HG03571 (cell line): ENCODE measurements around the gene DNAJC7.
"Not testable (repeated sequence)": the region's sequence is repeated elsewhere in the genome, so short reads cannot be mapped to it uniquely, and the experiment has no call there.

Experiments
- ATAC-seq: cut with Tn5 transposase; IDR thresholded peaks from one replicate; pipeline ENCODE4 v1.9.1; 2021; ENCODE audit not compliant: unreplicated experiment

Gene DNAJC7

GRCh38 chr17:41957869-41958439 lies 59.3 kb downstream of the DNAJC7 start:
- no peak for ATAC-seq

DNA sequence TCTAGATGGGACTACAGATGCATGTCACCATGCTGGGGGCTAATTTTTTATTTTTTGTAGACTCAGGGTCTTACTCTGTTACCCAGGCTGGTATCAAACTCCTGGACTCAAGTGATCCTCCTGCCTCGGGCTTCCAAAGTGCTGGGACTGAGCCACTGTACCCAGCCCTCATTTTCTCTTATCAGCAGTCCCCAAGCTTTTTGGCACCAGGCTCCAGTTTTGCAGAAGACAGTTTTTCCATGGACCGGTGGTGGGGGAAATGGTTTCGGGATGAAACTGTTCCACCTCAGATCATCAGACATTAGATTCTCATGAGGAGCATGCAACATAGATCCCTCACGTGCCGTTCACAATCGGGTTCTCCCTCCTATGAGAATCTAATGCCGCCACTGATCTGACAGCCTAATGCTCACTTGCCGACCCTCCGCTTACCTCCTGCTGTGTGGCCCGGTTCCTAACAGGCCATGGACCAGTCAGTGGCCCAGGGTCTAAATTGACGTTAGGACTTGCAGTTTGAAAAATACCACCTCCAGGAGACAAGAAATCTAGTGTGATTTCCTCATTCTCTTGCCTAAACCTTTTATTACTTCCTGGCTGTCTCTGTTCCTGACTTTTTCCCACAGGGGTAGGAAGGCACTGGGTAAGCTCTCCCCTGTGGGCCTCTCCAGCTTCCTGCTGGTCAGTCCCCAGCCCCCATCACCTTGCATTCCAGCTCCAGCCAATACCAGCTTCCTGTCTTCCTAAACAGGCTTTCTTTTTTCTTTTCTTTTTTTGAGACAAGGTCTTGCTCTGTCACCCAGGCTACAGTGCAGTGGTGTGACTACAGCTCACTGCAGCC lies 60.0 kb downstream of the DNAJC7 start:
- no peak for ATAC-seq

- ATAC-seq, result no peak
Measured at GRCh38 chr17:41956522-41956921, 60.7 kb downstream of the DNAJC7 start.

DNA sequence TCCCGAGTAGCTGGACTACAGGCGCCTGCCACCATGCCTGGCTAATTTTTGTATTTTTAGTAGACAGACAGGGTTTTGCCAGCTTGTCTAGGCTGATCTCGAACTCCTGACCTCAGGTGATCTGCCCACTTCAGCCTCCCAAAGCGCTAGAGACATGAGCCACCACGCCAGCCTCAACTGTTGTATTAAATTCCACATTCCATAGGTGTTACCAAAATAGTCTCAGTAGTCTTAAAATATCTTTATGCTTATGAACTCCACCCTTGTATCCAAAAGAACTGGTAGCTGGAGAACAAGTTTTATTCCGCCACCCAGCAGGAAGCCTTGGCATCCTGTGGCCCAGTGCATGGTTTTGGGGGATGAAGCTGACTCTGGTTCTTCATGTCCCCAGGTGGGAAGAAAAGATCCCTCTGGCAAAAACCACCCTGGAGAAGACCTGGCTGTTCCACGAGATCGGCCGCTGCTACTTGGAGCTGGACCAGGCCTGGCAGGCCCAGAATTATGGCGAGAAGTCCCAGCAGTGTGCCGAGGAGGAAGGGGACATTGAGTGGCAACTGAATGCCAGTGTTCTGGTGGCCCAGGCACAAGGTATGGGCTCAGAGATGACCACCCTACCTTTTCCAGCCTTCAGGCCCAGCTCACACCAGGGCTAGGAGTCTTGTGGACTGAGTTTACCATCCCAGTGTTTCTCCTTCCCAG lies 68.3 kb downstream of the DNAJC7 start:
- ATAC-seq, result no peak

DNA sequence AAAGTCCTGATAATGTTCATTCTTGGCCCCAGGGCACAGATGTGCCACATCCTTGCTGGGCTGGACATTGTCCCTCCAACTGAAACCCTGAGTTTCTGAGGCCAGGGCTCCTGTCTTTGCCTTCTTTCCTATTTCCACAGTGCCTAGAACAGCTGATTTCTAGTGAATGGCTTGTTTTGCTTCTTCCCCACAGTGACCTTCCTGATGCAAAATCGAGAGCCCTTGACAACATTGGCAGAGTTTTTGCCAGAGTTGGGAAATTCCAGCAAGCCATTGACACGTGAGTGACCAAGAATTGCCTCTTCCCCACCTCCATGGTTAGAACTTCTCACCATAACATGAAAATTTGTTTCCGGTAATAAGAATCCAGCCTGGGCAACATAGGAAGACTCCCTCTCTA lies 72.3 kb downstream of the DNAJC7 start:
- no peak for ATAC-seq

DNA sequence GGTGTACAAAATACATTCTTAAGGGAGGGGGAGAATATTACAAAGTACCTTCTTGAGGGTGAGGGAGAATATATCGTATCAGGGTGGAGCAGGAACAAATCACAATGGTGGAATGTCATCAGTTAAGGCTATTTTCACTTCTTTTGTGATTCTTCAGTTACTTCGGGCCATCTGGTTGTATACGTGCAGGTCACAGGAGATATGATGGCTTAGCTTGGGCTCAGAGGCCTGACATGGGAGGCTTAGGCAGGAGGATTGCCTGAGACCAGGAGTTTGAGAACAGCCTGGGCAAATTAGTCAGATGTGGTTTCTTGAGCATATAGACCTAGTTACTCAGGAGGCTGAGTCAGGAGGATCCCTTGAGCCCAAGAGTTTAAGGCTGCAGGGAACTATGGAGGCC lies 73.7 kb downstream of the DNAJC7 start:
- no peak for ATAC-seq

DNA sequence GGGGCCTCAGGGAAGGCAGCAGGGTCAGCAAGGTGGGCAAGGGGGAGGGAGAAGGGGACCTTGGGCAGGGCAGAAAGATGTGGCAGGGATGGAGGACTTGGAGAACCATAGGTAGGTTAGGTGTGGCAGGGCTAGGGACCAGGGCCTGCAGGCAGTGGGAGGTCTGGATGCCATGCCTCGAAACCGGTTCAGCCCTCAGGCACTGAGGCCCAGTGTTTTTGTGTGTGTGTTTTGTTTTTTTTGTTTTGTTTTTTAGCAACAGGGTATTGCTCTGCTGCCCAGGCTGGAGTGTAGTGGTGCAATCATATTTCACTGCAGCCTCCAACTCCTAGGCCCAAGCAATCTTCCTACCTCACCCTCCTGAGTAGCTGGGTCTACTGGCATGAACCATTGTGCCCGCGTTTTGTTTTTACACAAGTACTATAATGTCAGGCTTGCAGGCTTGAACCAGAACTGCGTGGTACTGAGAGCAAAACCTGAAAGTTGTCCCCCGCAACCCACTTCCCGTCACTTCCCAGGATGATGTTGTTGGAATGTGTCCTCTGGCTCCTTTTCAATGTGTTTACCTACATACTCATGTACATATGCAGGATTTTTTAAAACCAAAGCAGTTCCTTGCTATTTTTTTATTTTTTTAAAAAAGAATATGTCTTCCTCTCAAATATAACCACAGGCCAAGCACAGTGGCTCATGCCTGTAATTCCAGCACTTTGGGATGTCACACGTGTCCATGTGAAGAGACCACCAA lies 74.4 kb downstream of the DNAJC7 start:
- no peak for ATAC-seq

GRCh38 chr17:41941168-41941567 lies 76.1 kb downstream of the DNAJC7 start:
- ATAC-seq, result no peak

- no peak for ATAC-seq
Measured at GRCh38 chr17:41939693-41940090, 77.5 kb downstream of the DNAJC7 start.

- ATAC-seq, result no peak
Measured at GRCh38 chr17:41939044-41939692, 78.1 kb downstream of the DNAJC7 start.

GRCh38 chr17:41937970-41938954 lies 79.0 kb downstream of the DNAJC7 start:
- ATAC-seq, result no peak

DNA sequence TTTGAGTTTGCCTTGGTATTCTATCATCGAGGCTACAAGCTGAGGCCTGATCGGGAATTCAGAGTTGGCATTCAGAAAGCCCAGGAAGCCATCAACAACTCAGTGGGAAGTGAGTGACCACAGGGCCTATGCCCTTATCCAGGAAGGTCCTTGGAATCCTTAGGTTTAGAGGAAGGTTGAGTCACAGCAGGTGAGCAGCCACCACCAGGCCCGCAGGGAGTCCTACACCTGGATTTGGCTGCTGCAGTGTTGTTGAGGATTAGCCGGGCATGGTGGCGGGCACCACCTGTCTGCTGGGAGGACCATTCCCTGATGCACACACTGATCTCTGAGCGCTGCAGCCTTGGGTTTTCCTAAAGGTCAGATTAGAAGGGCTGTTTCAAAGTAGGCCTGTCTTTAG lies 81.6 kb downstream of the DNAJC7 start:
- ATAC-seq, result no peak

GRCh38 chr17:41932816-41933389 lies 84.3 kb downstream of the DNAJC7 start:
- ATAC-seq, result no peak

DNA sequence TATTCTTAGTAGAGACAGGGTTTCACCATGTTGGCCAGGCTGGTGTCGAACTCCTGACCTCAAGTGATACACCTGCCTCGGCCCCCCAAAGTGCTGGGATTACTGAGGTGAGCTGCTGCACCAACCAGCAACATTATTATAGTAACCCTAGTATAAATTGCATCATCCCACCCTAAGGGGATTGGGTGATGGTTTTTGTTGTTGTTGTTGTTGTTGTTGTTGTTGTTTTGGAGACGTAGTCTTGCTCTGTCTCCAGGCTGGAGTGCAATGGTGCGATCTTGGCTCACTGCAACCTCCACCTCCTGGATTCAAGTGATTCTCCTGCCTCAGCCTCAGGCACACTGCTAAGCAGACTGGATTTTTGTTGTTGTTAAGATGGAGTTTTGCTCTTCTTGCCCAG lies 85.5 kb downstream of the DNAJC7 start:
- not testable (repeated sequence) for ATAC-seq

DNA sequence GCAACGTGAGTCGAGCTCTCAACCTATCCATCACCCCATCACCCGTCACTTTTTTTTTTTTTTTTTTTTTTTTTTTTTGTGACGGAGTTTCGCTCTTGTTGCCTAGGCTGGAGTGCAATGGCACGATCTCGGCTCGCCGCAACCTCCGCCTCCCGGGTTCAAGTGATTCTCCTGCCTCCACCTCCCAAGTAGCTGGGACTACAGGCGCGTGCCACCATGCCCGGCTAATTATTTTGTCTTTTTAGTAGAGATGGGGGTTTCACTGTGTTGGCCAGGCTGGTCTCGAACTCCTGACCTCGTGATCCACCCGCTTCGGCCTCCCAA lies 86.4 kb downstream of the DNAJC7 start:
- peak; percentile 14 for ATAC-seq

DNA sequence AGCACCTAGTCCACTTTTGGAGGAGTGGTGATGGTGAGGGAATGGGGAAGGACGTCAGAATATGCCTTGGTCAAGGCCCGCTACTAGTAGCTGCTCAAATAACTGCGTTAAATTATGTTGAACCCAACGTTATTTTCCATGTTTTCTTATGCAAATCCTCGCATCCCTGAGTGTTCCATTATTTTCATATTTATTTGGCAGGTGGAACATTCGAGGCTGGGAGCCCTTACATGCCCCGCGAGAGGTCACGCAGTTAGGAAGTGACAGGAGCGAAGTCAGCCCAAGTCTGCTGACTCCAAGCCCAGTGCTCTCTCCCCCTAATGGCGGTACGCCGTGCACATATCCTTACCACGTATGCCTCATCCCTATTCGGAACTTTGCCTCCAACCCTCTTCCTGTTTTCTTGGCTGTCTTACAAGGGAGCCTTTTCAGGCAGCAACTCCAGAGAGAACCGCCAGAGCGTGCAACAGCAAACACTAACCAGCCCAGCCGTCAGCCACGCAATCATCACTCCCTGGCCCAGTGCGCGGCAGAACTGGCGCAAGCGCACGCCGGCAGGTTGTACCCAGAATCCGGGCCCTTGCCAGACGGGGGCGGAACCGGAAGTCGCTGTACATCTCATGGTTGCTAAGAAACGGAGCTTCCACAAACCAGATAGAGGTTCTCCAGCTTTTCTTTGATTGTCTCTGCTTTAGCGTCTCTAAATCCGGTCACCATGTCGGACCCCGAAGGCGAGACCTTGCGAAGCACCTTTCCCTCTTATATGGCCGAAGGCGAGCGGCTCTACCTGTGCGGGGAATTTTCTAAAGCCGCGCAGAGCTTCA lies 87.0 kb downstream of the DNAJC7 start, which contains the start of gene ODAD4:
TSS of gene ODAD4 (plus strand) at position 609 of the 824 bp plus-strand sequence. CDS start at position 716, 107 bp downstream.
- ATAC-seq, result peak; percentile 92

GRCh38 chr17:41928693-41929251 lies 88.5 kb downstream of the DNAJC7 start:
- no peak for ATAC-seq
